Activated CD4-positive, alpha-beta T cell treated with anti-CD3 and anti-CD28 coated beads, Interleukin-2, amount 10 ng/mL, durations not matched to agents 24 days and 14 days (primary cell): Measurements from ENCODE around the gene TEAD3. TPM values are rescaled to one million over a fixed set of nuclear protein-coding genes. Genes with fewer than 3 reads are reported as not detected.
"Not testable (repeated sequence)": the region's sequence is repeated elsewhere in the genome, so short reads cannot be mapped to it uniquely, and the experiment has no call there.

Source experiments
- DNase-seq: peaks from one replicate; pipeline ENCODE4 v3.0.0; 2022
- H3K27ac Mint-ChIP-seq: one replicate; pipeline ENCODE4 v1.8.0; 2022; ENCODE audit warnings: mild to moderate bottlenecking, mixed read lengths
- H3K27me3 Mint-ChIP-seq: one replicate; pipeline ENCODE4 v1.8.0; 2022; ENCODE audit warnings: mixed read lengths
- H3K36me3 Mint-ChIP-seq: one replicate; pipeline ENCODE4 v1.8.0; 2022; ENCODE audit warnings: low read depth, mild to moderate bottlenecking, mixed read lengths
- H3K4me1 Mint-ChIP-seq: one replicate; pipeline ENCODE4 v1.8.0; 2021; ENCODE audit warnings: mixed read lengths
- H3K4me3 Mint-ChIP-seq: one replicate; pipeline ENCODE4 v1.8.0; 2022; ENCODE audit warnings: mild to moderate bottlenecking, moderate library complexity, mixed read lengths
- H3K9me3 Mint-ChIP-seq: one replicate; pipeline ENCODE4 v1.8.0; 2021; ENCODE audit warnings: mixed read lengths
- intact Hi-C: fragments of 100-400 bp; cut with micrococcal nuclease; formaldehyde crosslinking; loops from one replicate; pipeline ENCODE4 v1.15.1; 2023
- total RNA-seq: library from RNA; stranded (reverse); gene quantifications from 2 replicates; pipeline ENCODE4 v1.2.3, GENCODE V29; 2022

TEAD3 gene
- total RNA-seq, 1 donor from 2014 or later: 1.7 TPM

- H3K36me3 Mint-ChIP-seq: peaks cover 9% of the 10 kb centered on the region
- H3K4me3 Mint-ChIP-seq: peak overlapping the region; percentile 86
- DNase-seq: no peak
- intact Hi-C loops: loop anchor here (1.0 to 5.0 kb wide), 2 partner anchors 17 to 46 kb away; partner anchors contain the start of genes RPL10A and TEAD3
- H3K27me3 Mint-ChIP-seq: peaks cover 9% of the 10 kb centered on the region
- H3K27ac Mint-ChIP-seq: peak overlapping the region; percentile 32
- no peaks in the 10 kb centered on the region for H3K9me3 Mint-ChIP-seq
- H3K4me1 Mint-ChIP-seq: peaks cover 35% of the 10 kb centered on the region
These were observed 45.3 kb downstream of the TEAD3 start for GRCh38 chr6:35451354-35452182.

DNA sequence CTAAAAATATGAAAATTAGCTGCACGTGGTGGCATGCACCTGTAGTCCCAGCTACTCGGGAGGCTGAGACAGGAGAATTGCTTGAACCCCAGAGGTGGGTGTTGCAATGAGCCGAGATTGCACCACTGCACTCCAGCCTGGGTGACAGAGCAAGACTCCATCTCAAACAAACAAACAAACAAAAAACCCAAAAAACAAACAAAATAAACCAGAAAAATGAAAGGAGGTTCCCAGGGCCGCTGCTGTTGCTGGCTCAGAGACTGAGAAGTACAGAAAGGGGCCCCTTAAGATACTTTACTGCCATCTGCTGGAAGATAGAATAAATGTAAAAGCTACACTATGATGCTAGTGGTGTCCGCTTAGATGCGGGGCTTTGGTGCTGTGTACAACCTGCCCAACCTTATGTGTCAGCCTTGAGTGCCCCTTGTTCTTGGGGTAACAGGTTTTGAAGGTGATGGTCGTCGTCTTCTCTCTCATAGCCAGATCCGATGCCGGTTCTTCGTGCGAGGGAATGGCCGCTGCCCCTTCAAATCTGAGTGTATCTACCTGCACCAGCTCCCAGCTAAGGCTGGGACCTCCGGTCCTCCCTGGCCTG lies 47.5 kb downstream of the TEAD3 start:
- intact Hi-C loops: loop anchor here (1.0 kb wide), 2 partner anchors 107 to 152 kb away; partner anchors contain the start of genes DEF6 and PPARD
- peaks cover 34% of the 10 kb centered on the region for H3K4me1 Mint-ChIP-seq
- no peak overlapping the region for H3K27ac Mint-ChIP-seq
- no peak overlapping the region for H3K4me3 Mint-ChIP-seq
- DNase-seq: peak; percentile 83
- peaks cover 9% of the 10 kb centered on the region for H3K27me3 Mint-ChIP-seq
- no peaks in the 10 kb centered on the region for H3K36me3 Mint-ChIP-seq
- no peaks in the 10 kb centered on the region for H3K9me3 Mint-ChIP-seq

DNA sequence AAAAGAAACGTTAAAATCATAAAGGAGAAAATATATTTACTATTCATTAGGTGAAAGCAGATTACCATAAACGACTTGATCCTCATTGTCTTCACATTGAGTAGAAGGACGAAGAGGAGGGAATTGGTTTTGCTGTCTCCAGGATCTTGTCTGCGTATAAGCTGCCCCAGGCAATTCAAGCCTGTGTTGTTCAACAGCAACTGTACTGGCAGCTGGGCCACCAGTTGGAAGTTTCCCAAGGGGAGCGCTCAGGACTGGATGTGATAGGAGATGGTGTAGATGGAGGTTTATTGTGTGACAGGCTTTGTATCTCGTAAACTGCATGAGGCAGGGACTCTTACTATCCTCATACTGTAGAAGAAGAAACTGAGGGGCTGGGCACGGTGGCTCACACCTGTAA lies 48.7 kb downstream of the TEAD3 start:
- Mint-ChIP-seq H3K27ac (no peak overlapping the region), H3K9me3 (no peaks in the 10 kb centered on the region), H3K27me3 (peaks cover 9% of the 10 kb centered on the region), H3K36me3 (no peaks in the 10 kb centered on the region), H3K4me3 (no peak overlapping the region), H3K4me1 (peaks cover 25% of the 10 kb centered on the region)
- intact Hi-C loops: no loop called here
- no peak for DNase-seq

DNA sequence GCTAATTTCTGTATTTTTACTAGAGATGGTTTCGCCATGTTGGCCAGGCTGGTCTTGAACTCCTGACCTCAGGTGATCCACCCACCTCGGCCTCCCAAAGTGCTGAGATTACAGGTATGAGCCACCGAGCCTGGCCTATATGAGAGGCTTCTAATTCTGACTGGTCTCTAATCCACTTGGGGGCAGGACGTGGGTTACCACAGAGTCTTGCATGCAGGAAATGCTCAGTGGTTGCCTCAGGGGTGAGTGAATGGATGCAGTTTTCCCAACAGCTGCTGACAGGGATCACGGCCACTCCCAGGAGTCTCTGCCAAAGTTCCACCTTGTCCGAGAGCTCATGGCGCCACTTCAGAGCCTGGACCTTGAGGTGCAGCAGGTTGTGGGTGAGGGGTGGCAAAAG lies 51.2 kb downstream of the TEAD3 start:
- Mint-ChIP-seq H3K4me1 (peaks cover 10% of the 10 kb centered on the region), H3K9me3 (no peaks in the 10 kb centered on the region), H3K4me3 (no peak overlapping the region), H3K27ac (peak overlapping the region; percentile 9), H3K36me3 (no peaks in the 10 kb centered on the region), H3K27me3 (peaks cover 2% of the 10 kb centered on the region)
- DNase-seq: peak; percentile 82
- intact Hi-C loops: no loop called here

DNA sequence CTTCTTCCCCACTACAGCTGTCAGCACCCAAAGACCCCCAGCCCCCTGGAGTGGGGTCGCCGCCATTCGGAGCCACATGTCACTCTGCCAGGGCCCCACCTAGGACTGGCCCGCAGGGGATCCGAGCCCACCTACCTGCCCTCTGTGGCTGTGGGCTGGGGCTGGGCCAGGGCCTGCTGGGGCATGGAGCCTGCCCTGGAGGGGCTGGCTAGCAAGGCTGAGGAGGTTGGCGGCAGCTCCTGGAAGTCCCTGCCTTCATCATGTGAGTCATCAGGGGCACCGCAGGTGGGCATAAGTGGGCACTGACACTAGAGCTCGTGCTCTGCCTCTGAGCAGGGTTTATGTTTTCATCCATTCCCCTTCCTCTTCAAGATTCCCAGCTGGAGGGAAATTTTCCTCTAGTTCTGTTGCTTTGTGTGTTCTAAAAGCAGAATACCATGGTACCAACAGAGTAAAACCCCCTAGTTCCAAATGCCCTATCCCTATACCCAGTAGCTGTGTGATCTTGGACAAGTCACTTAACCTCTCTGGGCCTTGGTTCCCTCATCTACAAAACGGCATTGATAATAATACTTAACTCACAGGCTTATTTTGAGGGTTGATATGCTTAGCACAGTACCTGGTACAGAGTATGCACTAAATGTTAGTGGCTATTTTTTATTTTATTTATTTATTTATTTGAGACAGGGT lies 53.4 kb downstream of the TEAD3 start:
- Mint-ChIP-seq H3K36me3 (no peaks in the 10 kb centered on the region), H3K9me3 (no peaks in the 10 kb centered on the region), H3K27me3 (no peaks in the 10 kb centered on the region), H3K27ac (no peak overlapping the region), H3K4me1 (peaks cover 7% of the 10 kb centered on the region), H3K4me3 (no peak overlapping the region)
- intact Hi-C loops: no loop called here
- no peak for DNase-seq

- no peak for DNase-seq
- no peak overlapping the region for H3K27ac Mint-ChIP-seq
- H3K4me1 Mint-ChIP-seq: peaks cover 7% of the 10 kb centered on the region
- no peaks in the 10 kb centered on the region for H3K9me3 Mint-ChIP-seq
- intact Hi-C loops: no loop called here
- no peaks in the 10 kb centered on the region for H3K27me3 Mint-ChIP-seq
- no peaks in the 10 kb centered on the region for H3K36me3 Mint-ChIP-seq
- no peak overlapping the region for H3K4me3 Mint-ChIP-seq
These were observed 54.2 kb downstream of the TEAD3 start for GRCh38 chr6:35442693-35443092.

- Mint-ChIP-seq H3K4me1 (peaks cover 7% of the 10 kb centered on the region), H3K36me3 (no peaks in the 10 kb centered on the region), H3K27ac (no peak overlapping the region), H3K4me3 (no peak overlapping the region), H3K27me3 (no peaks in the 10 kb centered on the region), H3K9me3 (no peaks in the 10 kb centered on the region)
- intact Hi-C loops: no loop called here
- DNase-seq: no peak
These were observed 55.2 kb downstream of the TEAD3 start for GRCh38 chr6:35441642-35442041.

DNA sequence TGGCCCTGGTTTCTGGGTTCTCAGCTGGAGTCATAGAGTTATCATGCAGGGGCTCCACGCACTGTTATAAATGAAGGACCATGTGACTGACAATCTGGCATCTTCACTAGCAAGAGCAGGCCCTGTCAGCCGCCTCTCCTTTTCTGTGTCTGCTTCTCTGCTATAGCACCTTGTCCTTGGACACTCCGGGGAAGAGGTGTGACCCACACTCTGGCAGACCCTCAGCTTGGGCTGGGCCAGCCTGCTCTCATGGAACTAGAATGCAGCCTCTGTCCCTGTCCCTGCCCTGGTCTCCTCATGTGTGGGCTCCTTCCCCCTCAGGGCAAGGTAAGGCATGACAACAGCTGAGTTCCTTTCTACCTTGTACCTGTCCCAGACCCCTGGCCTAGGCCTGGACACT lies 55.7 kb downstream of the TEAD3 start:
- Mint-ChIP-seq H3K9me3 (no peaks in the 10 kb centered on the region), H3K36me3 (no peaks in the 10 kb centered on the region), H3K4me3 (no peak overlapping the region), H3K27me3 (no peaks in the 10 kb centered on the region), H3K4me1 (peaks cover 5% of the 10 kb centered on the region), H3K27ac (no peak overlapping the region)
- DNase-seq: no peak
- intact Hi-C loops: no loop called here

DNA sequence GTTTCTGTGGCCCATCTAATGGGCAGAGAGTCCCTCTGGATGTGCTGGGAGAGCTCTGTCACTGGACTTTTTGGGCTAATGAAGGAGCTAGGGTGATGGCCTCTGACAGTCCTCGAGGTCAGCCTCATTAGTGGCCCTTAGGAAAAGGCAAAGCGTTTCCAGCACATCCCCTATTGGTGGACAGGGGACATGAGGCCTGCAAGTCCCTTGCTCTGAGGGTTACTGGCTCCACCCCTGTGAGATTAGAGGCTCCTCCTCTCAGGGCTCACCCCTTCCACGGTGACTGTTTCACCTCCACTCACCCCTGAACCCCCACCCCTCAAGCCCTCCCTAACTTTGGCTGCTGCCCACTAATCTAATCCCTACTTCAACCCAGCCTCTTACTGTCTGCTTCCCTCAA lies 57.6 kb downstream of the TEAD3 start:
- H3K36me3 Mint-ChIP-seq: no peaks in the 10 kb centered on the region
- intact Hi-C loops: no loop called here

DNA sequence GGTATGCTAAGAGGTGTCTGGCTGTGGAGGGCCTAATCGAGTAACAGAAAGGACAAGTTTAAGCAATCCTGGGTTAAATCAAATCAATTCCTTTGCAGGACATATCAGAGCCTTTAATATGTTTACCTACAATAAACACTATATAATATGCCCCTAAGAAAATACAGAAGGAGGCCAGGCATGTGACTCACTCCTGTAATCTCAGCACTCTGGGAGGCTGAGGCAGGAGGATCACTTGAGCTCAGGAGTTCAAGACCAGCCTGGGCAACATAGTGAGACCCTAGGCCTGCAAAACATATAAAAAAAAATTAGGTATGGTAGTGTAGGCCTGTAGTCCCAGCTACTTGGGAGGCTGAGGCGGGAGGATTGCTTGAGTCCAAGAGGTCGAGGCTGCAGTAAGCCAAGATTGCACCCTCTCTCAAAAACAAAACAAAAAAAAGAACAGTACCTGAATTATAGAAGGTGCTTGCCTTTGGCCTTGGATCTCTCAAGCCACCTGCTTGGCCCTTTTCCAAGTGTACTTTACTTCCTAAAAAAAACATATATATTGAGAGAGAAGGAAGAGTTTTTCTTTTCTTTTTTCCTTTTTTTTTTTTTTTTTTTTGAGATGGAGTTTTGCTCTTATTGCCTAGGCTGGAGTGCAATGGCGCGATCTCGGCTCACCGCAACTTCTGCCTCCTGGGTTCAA lies 58.4 kb downstream of the TEAD3 start:
- H3K27ac Mint-ChIP-seq, DNase-seq, H3K27me3 Mint-ChIP-seq, H3K4me1 Mint-ChIP-seq, H3K36me3 Mint-ChIP-seq, H3K9me3 Mint-ChIP-seq, intact Hi-C loops, H3K4me3 Mint-ChIP-seq: not testable (repeated sequence)

More for the DNA sequence above, 57.6 kb downstream of the TEAD3 start:
- H3K27me3 Mint-ChIP-seq: no peaks in the 10 kb centered on the region
- no peaks in the 10 kb centered on the region for H3K4me1 Mint-ChIP-seq
- H3K27ac Mint-ChIP-seq: no peak overlapping the region
- no peak overlapping the region for H3K4me3 Mint-ChIP-seq
- no peak for DNase-seq
- no peaks in the 10 kb centered on the region for H3K9me3 Mint-ChIP-seq

DNA sequence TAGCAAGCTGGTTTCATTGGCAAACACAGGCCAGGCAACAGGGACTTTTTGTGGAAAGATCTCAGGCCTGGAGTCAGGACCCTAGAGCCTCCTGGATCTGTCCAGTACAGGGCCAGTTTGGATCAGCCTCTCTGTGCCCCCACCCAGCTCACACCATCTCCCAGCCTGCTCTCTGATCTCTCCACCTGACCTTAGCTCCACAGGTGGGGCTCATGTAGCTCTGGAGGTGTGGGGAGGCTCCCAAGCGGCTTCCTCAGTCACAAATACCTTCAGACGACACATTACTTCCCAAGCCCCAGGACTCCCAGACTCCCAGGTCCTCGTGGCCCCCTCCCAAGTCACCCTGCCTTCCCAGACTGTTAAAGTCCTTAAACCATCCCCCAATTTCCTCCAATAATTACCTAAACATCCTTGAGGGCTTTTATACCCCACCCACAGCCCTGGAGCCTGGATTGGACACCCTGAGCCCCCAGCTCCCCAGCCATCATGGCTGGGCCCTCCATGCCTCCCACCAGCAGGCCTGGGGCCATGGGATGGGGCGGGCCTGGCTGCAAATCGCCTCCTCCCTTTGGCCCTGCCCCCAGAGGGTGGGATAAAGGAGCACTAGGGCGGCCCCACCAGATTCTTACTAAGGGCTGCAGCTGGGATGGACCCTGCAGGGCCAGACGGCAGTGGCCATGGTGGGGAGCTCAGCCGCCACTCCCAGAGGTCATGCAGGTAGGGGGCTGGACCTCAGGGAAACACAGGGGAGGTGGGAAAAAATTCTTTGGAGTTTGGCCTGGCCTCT lies 60.6 kb downstream of the TEAD3 start:
- no peak for DNase-seq
- Mint-ChIP-seq H3K27ac (no peak overlapping the region), H3K4me1 (no peaks in the 10 kb centered on the region), H3K9me3 (no peaks in the 10 kb centered on the region), H3K4me3 (no peak overlapping the region), H3K27me3 (no peaks in the 10 kb centered on the region), H3K36me3 (no peaks in the 10 kb centered on the region)
- intact Hi-C loops: no loop called here

GRCh38 chr6:35435074-35435837 lies 61.6 kb downstream of the TEAD3 start:
- Mint-ChIP-seq H3K27ac (no peak overlapping the region), H3K4me3 (no peak overlapping the region)
- DNase-seq: no peak

More at GRCh38 chr6:35435074-35435837, 61.6 kb downstream of the TEAD3 start:
- Mint-ChIP-seq H3K36me3 (no peaks in the 10 kb centered on the region), H3K4me1 (no peaks in the 10 kb centered on the region), H3K27me3 (no peaks in the 10 kb centered on the region), H3K9me3 (no peaks in the 10 kb centered on the region)
- intact Hi-C loops: no loop called here
